Measurements from ENCODE around the gene ADAMTS8.
A peak's percentile ranks its signal among the peaks of the same experiment; 100 is the strongest.

ADAMTS8 gene

DNA sequence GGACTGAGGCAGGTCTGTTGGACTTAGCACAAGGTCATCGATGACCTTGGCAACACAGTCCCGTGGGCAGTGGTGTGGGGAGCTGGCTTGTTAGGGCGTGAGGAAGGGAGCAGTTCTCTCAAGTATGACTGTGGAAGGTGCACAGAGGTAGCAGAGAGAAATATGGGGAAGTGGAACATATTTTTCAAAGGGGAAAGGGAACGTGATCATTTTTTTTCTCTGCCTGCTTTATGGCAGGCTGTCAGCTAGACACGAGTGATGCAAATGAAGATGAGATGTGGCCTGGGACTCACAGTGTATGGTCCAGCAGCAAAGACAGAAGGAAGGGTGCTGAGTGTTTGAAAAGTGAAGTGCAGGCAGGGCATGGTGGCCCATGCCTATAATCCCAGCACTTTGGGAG is 30.6 kb downstream of the ADAMTS8 start:
- DNase-seq (ENCODE audit: low spot score): no peak

DNA sequence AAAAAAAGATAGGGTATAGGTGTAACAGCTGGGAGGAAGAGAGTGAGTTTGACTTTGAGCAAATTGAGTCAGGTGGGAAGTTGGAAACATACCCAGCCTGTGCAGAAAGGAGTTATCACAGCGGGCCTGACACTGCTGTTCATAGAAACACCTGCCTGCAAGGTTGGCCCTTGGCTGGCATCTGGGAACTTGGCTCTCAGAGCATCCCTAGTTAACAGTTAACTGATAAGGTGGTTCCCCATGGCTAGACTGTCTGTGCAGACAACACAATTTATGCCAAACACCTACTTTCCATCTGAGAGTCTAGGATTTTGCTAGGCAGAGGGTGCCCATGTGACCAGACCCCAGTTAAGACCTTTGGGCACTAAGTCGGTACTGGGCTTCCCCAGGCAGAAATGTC is 31.4 kb downstream of the ADAMTS8 start:
- no peak for DNase-seq (ENCODE audit: low spot score)

GRCh38 chr11:130394615-130395014 is 33.8 kb downstream of the ADAMTS8 start:
- DNase-seq (ENCODE audit: low spot score): no peak

GRCh38 chr11:130391711-130392110 is 36.7 kb downstream of the ADAMTS8 start:
- no peak for DNase-seq (ENCODE audit: low spot score)

DNA sequence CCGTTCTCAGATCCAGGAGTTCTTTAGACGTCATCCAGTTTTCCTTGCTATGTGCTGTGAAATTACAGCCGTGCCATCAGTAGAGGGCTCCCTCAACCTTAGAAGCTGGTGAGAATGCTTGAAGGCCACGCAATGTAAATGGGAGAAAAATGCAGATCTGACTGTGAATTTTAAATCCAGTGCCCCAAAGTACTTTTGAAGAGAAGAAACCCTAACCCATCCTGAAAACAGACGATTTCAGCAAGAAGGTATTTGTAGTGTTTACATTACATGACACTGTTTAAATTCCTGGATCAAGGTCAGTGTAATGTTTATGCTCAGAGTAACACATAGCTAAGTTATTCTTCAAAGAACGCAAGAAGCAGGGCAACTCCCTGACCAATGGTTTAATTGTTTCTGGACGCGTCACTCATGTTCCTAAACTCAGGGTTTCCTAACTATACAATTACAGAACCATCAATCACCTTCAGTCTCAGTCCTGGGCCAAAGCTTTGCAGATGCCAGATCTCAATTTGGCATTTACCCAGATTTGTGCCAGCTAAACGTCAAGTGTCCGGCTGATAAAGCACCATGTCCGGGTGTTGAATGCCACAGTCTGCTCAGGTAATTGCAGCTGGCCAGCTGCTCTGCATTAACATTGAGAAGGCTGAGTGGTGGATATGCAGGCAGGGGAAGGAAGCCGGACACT is 38.2 kb downstream of the ADAMTS8 start:
- DNase-seq (ENCODE audit: low spot score): no peak

DNA sequence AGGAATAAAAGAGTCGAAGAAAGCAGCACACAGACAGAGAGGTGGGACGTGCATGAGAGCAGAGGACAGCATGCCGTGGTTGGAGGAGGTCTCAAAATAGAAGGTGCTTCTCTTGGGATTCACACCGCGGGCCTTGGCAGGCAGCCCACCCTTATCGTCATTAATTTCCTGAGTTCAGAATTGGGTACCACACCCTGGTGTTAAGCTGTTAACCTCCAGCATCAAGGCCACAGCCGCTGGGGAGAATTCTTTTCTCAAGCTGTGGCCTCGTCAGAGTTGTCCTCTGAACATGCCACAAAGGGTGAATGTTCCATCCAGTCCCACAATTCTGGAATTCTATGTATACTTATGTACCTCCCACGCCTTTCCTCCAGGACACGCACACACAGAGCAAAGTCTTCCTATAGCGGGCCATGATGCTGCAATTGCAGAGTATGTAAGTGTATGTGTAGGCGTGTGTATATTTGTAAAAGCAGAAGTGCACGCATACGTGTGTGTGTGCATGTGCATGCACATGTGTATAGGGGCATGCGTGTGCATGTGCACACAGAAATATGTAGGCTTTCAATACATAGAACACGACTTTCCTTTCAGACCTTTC is 39.0 kb downstream of the ADAMTS8 start:
- no peak for DNase-seq (ENCODE audit: low spot score)

DNA sequence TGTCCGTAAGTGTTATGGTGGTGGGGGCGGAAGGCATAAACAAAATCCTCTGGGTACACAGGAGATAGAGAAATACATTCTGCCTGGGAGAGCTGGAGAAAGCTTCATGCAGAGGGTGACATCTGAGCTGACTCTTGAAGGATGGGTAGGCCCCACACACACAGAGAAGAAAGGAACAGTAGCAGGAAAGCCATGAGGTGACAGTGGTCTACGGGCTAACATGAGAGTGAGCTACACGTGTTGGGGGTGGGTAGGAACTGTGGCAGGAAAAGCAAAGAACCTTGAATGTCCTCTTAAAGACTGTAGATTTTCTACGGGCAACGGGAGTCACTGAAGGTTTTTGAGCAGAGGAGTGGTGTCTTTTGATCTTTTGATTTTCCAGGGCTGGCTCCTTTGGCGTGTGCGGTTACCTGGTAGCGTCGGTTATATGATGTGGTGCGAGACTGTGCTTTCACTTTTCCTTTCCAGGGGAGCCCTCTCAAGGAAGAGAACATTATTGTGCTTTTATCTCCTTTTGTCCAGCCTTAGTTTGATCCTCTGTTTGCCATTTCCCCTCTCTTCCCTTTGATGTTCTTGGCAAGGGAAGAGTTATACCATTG is 39.7 kb downstream of the ADAMTS8 start:
- no peak for DNase-seq (ENCODE audit: low spot score)

- DNase-seq (ENCODE audit: low spot score): no peak
Observed at GRCh38 chr11:130386056-130386455, 42.4 kb downstream of the ADAMTS8 start.

DNA sequence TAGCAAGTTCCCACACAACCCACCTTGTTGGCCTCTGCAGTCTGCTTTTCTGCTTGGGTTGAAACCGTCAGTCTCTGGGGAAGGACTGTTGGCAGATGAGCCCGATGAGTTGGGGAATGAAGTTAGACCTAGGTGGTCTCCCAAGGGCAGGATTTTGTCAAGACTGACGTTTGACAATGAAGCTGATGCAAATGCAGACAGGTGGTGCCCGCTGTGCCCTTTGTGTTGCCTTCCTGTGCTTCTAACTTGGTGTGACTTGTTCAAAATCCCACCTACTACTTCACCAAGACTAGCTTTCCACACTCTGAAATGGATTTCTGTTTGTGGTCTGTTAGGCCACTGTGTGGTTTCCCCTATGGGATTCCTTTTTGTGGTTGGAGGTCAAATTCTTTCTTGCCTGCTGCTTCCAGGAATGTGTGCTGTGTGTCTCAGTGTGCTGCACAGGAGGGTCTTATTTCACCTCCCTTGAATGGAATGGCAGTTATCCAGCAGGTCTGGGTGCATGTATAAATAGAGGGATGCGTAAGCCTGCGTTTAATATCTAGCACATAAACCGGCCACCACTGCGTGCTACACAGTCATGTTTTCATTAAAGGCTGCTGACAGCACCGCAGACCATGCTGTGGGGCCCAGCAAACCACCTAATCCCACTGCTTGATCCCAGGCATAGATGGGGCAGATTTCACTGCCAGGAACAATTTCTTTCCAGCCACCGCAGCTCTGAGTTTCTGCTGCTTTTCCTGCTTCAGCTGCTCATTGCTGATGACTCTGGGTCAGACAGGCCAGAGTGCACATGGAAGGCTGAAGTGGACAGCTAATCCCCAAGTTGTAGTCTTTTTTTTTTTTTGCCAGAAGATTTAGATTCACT is 44.8 kb downstream of the ADAMTS8 start:
- DNase-seq (ENCODE audit: low spot score): peak; percentile 57

- DNase-seq (ENCODE audit: low spot score): peak; percentile 50
Observed at GRCh38 chr11:130381317-130381716, 47.1 kb downstream of the ADAMTS8 start.

GRCh38 chr11:130380778-130381177 is 47.6 kb downstream of the ADAMTS8 start:
- DNase-seq (ENCODE audit: low spot score): no peak

- DNase-seq (ENCODE audit: low spot score): peak; percentile 5
Observed at GRCh38 chr11:130379276-130379675, 49.1 kb downstream of the ADAMTS8 start.

GRCh38 chr11:130370845-130371590 is 57.4 kb downstream of the ADAMTS8 start:
- DNase-seq (ENCODE audit: low spot score): no peak

DNA sequence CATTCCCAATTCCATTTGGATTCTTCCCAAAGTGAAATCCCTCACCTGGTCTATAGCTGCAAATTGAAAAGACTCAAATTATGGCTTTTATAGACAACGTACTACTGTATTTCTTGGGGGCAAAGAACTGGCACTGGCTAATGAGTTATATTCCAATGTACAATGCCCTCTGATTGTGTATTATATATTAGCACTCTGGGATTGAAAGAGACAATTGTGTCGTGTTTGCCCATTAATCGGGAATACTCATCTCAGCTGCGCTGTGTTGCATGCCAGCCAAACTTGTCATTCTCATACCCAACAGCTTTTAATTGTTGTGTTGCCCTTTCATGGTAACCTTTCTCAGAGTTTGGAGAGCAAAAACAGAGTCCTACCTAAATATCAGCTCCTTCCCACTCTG is 58.7 kb downstream of the ADAMTS8 start:
- no peak for DNase-seq (ENCODE audit: low spot score)

DNA sequence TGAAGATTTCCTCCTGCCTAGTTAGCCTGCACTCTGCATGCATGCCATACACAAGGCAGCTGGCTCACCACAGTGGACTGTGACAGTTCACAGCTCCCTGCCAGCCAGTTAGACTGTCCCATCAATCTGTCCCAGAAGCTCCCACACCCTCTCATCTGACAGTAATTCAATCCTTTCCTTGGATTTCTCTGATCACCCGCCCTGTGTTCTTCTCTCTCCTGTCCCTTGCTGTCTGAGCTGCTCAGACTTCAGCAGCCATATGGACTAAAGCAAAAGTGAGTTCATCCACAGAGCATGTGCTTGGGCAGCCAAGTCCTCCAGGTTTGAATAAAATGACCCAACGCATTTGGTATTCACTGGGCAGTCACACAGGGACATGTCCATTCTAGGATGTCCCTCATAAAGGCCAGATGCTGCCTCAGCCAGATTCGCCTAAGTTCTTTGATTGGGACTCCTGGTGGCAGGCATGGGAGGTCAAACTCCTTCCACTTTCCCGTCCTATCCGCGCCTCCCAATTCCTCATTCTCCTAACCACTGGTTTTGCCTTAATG is 59.2 kb downstream of the ADAMTS8 start:
- no peak for DNase-seq (ENCODE audit: low spot score)

- DNase-seq (ENCODE audit: low spot score): no peak
Observed at GRCh38 chr11:130359419-130359818, 69.0 kb downstream of the ADAMTS8 start.

DNA sequence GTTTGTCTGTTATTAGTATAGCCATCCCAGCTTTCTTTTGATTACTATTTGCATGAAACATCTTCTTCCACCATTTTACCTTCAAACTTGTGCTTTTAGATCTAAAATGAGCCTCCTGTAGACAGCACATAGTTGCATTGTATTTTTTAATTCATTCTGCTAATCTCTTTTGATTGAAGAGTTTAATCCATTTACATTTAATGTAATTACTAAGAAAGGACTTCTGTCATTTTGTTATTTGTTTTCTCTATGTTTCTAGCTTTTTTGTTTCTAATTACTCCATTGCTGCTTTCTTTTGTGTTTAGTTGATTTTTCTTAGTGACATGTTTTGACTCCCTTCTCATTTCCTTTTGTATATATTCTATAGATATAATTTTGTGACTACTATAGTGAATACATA is 70.0 kb downstream of the ADAMTS8 start:
- no peak for DNase-seq (ENCODE audit: low spot score)

Data from left forelimb (tissue), 1 donor.